Spleen (tissue), 7 donors: ENCODE data around the gene FCN3.
A peak's percentile ranks its signal among the peaks of the same experiment; 100 is the strongest.

Experiments
- CTCF ChIP-seq, 11 experiments: fragments of 200-600 bp in 7 of 11; fragments of 450-650 bp in 4 of 11; sonication (generic) in 4 of 11; IDR thresholded peaks in 8 of 11; conservative IDR thresholded peaks in 3 of 11; 1 replicate in 7 of 11; 2 replicates in 4 of 11; pipeline versions ENCODE4 v1.4.0 to v1.8.0; 2016 to 2021; ENCODE audit warnings: antibody characterized with exemption in 11 of 11, inconsistent platforms in 4 of 11, mild to moderate bottlenecking in 1 of 11
- POLR2A ChIP-seq, 3 donors: fragments of 450-650 bp; IDR thresholded peaks; one replicate each; pipeline ENCODE4 v1.5.1; 2017; ENCODE audit warnings: antibody characterized with exemption in 3 of 3, mild to moderate bottlenecking in 1 of 3
- POLR2AphosphoS5 ChIP-seq, 3 donors: sonication (generic); formaldehyde crosslinking; IDR thresholded peaks; one replicate each; pipeline ENCODE4 v1.5.1; 2017; ENCODE audit warnings: antibody characterized with exemption in 3 of 3
- donor health status: DM: no; HTN: no; CAD: no; lungs with moderate emphysema.
- donor health status: DM: no; HTN: no; CAD: no.
- donor health status: DM: no; HTN: no; CAD: no.

GRCh38 chr1:27356619-27357280 lies 17.9 kb downstream of the FCN3 start:
- no peak for TF ChIP-seq CTCF (IDR thresholded peaks at IDR 0.05 in 8 of 11, conservative IDR thresholded peaks at IDR 0.05 in 3 of 11)
- no peak for TF ChIP-seq POLR2A (IDR thresholded peaks at IDR 0.05)
- peak in 1 of 3 donors; percentile 7 for TF ChIP-seq POLR2AphosphoS5 (IDR thresholded peaks at IDR 0.05)
